ENCODE data around the gene PLEK. TPM values are rescaled to one million over a fixed set of nuclear protein-coding genes. Genes with fewer than 3 reads are reported as not detected.

The PLEK gene
- polyA plus RNA-seq, 3 donors, result 351 to 708 (median 403) TPM

DNA sequence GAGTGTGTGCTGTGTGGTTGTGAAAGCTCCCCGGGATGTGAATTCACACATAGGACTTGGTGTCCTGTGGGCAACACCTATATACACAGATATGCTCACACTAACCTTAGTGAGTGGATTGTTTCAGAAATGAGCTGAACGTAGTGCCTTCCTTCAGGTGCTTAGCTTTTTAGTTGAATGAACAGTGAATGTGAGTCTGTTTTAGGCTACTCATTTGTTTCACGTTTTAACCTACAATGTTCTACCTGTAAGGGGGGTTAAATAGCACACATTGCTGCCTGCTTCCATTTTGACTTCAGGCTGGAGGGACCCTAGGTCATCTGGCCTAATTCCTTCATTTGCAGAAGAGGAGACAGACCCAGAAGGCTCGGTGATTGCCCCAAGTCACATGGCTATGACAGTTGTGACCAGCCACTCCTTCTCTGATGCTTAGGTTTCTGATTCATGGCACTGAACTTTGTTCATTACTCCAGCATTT, 1.0 kb downstream of the PLEK start:
- Mint-ChIP-seq H3K27ac (peak overlapping the region; percentile 96 to 99 (median 98)), H3K4me1 (peaks cover 72% of the 10 kb centered on the region), H3K36me3 (peaks cover 36 to 46% of the 10 kb centered on the region in 2 donors), H3K4me3 (peak overlapping the region; percentile 94 to 97), H3K9me3 (no peaks in the 10 kb centered on the region), H3K27me3 (ENCODE audit: low read depth in 3 of 3) (peaks cover 0 to 4% (median 0%) of the 10 kb centered on the region in 3 donors)
- intact Hi-C loops (cut with micrococcal nuclease), result loop anchor here in 1 of 2 donors (5.0 kb wide), 2 partner anchors 61 to 76 kb away; no protein-coding TSS in a partner anchor
- DNase-seq, result peak; percentile 80 to 89 (median 84)
- Histone ChIP-seq H3K27me3 (ENCODE audit: control insufficient read depth in 2 of 2, insufficient read depth in 2 of 2, low read length in 2 of 2) (no peaks in the 10 kb centered on the region), H3K4me3 (replicated peaks in 1 of 3; ENCODE audit: low read depth in 2 of 3, low read length in 3 of 3) (peak overlapping the region; percentile 79 to 98 (median 93)), H3K36me3 (replicated peaks in 1 of 2; ENCODE audit: control insufficient read depth in 1 of 2, insufficient read depth in 2 of 2, low read length in 2 of 2) (peaks cover 6 to 23% of the 10 kb centered on the region in 2 donors), H2AFZ (ENCODE audit: insufficient read depth, low read depth, low read length, poor library complexity, severe bottlenecking) (no peak overlapping the region), H3K27ac (ENCODE audit: low read depth in 1 of 2, low read length in 2 of 2) (peak overlapping the region; percentile 90 to 96), H3K9ac (ENCODE audit: insufficient read depth, low read length, poor library complexity, severe bottlenecking) (peak overlapping the region; percentile 86), H3K4me1 (ENCODE audit: control insufficient read depth in 1 of 2, insufficient read depth in 2 of 2, low read length in 2 of 2) (peaks cover 64 to 77% of the 10 kb centered on the region in 2 donors), H3K79me2 (ENCODE audit: insufficient read depth, low read length) (peaks cover 85% of the 10 kb centered on the region), H3K9me3 (replicated peaks in 1 of 2; ENCODE audit: control insufficient read depth in 1 of 2, insufficient read depth in 1 of 2, low read length in 2 of 2) (no peaks in the 10 kb centered on the region), H3K4me2 (replicated peaks; ENCODE audit: extremely low read depth, low read length, poor library complexity, severe bottlenecking) (peak overlapping the region; percentile 93), H4K20me1 (ENCODE audit: insufficient read depth, low read length) (peaks cover 55% of the 10 kb centered on the region)
- TF ChIP-seq, protein P1, sequence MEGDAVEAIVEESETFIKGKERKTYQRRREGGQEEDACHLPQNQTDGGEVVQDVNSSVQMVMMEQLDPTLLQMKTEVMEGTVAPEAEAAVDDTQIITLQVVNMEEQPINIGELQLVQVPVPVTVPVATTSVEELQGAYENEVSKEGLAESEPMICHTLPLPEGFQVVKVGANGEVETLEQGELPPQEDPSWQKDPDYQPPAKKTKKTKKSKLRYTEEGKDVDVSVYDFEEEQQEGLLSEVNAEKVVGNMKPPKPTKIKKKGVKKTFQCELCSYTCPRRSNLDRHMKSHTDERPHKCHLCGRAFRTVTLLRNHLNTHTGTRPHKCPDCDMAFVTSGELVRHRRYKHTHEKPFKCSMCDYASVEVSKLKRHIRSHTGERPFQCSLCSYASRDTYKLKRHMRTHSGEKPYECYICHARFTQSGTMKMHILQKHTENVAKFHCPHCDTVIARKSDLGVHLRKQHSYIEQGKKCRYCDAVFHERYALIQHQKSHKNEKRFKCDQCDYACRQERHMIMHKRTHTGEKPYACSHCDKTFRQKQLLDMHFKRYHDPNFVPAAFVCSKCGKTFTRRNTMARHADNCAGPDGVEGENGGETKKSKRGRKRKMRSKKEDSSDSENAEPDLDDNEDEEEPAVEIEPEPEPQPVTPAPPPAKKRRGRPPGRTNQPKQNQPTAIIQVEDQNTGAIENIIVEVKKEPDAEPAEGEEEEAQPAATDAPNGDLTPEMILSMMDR (IDR thresholded peaks at IDR 0.05), result no peak
- WGBS (ENCODE audit: insufficient coverage), result 0% methylated on average over 1 of the region's 4 CpGs

GRCh38 chr2:68367953-68368653, 3.0 kb downstream of the PLEK start:
- Mint-ChIP-seq H3K36me3 (peaks cover 51 to 63% of the 10 kb centered on the region in 2 donors), H3K9me3 (no peaks in the 10 kb centered on the region), H3K27me3 (ENCODE audit: low read depth in 3 of 3) (peaks cover 0 to 4% (median 0%) of the 10 kb centered on the region in 3 donors), H3K4me1 (peaks cover 75% of the 10 kb centered on the region), H3K27ac (peak overlapping the region; percentile 90 to 99 (median 98)), H3K4me3 (peak overlapping the region; percentile 94 to 97)
- Histone ChIP-seq H3K4me1 (ENCODE audit: control insufficient read depth in 1 of 2, insufficient read depth in 2 of 2, low read length in 2 of 2) (peaks cover 69 to 81% of the 10 kb centered on the region in 2 donors), H3K4me2 (replicated peaks; ENCODE audit: extremely low read depth, low read length, poor library complexity, severe bottlenecking) (peak overlapping the region; percentile 93), H3K27ac (ENCODE audit: low read depth in 1 of 2, low read length in 2 of 2) (peak overlapping the region; percentile 66 to 96), H3K4me3 (replicated peaks in 1 of 3; ENCODE audit: low read depth in 2 of 3, low read length in 3 of 3) (peak overlapping the region; percentile 79 to 98 (median 93)), H3K9ac (ENCODE audit: insufficient read depth, low read length, poor library complexity, severe bottlenecking) (peak overlapping the region; percentile 86), H3K9me3 (replicated peaks in 1 of 2; ENCODE audit: control insufficient read depth in 1 of 2, insufficient read depth in 1 of 2, low read length in 2 of 2) (no peaks in the 10 kb centered on the region), H3K36me3 (replicated peaks in 1 of 2; ENCODE audit: control insufficient read depth in 1 of 2, insufficient read depth in 2 of 2, low read length in 2 of 2) (peaks cover 17 to 39% of the 10 kb centered on the region in 2 donors), H4K20me1 (ENCODE audit: insufficient read depth, low read length) (peaks cover 75% of the 10 kb centered on the region), H3K79me2 (ENCODE audit: insufficient read depth, low read length) (peaks cover 94% of the 10 kb centered on the region), H3K27me3 (ENCODE audit: control insufficient read depth in 2 of 2, insufficient read depth in 2 of 2, low read length in 2 of 2) (no peaks in the 10 kb centered on the region), H2AFZ (ENCODE audit: insufficient read depth, low read depth, low read length, poor library complexity, severe bottlenecking) (no peak overlapping the region)
- intact Hi-C loops (cut with micrococcal nuclease), result loop anchor here in 1 of 2 donors (2.0 to 5.0 kb wide), 3 partner anchors 15 to 74 kb away; no protein-coding TSS in a partner anchor
- WGBS (ENCODE audit: insufficient coverage), result 7% methylated on average over 3 of the region's 5 CpGs
- peak; percentile 71 to 90 (median 85) for DNase-seq
- TF ChIP-seq, protein P1 (IDR thresholded peaks at IDR 0.05), result no peak

All from CD14-positive monocyte (primary cell).